Measurements from ENCODE around the gene MESP2. TPM values are rescaled to one million over a fixed set of nuclear protein-coding genes. Genes with fewer than 3 reads are reported as not detected.

MESP2 gene
- total and polyA plus RNA-seq, 2 of the 13 experiments (the other 11 are each of a cell fraction or from before 2014, with no cell fraction given), result not detected

GRCh38 chr15:89750560-89751542, 25.3 kb upstream of the MESP2 start, which contains the start of gene MESP1 (continued):
- TF ChIP-seq ZNF235 (CRISPR knock-in tag; IDR thresholded peaks at IDR 0.05; ENCODE audit: borderline replicate concordance) (no peak), BCLAF1 (IDR thresholded peaks at IDR 0.05) (no peak), ZNF629 (CRISPR knock-in tag; conservative IDR thresholded peaks at IDR 0.05) (0 out of 2 replicates have a peak, but pooled peaks have one; percentile 38), HNRNPLL (IDR thresholded peaks at IDR 0.05; ENCODE audit: low read depth, low read length, poor library complexity, severe bottlenecking) (peak; percentile 91), ZNF468 (CRISPR knock-in tag; IDR thresholded peaks at IDR 0.05) (no peak), KMT2B (CRISPR knock-in tag; IDR thresholded peaks at IDR 0.05) (no peak), ZNF780A (CRISPR knock-in tag; IDR thresholded peaks at IDR 0.05) (no peak), ZNF747 (CRISPR knock-in tag; IDR thresholded peaks at IDR 0.05; ENCODE audit: borderline replicate concordance) (no peak), MXD1 (CRISPR knock-in tag; IDR thresholded peaks at IDR 0.05) (peak; percentile 70; the same call in 1 of the 2 replicates), ZKSCAN8 (CRISPR knock-in tag; IDR thresholded peaks at IDR 0.05; ENCODE audit: borderline replicate concordance) (no peak), GATAD2A (CRISPR knock-in tag; IDR thresholded peaks at IDR 0.05) (peak; percentile 32; the same call in 1 of the 2 replicates), ZNF703 (CRISPR knock-in tag; IDR thresholded peaks at IDR 0.05; ENCODE audit: borderline replicate concordance) (no peak), CTCF (CRISPR knock-in tag; IDR thresholded peaks at IDR 0.05) (peak; percentile 86), NR0B2 (CRISPR knock-in tag; IDR thresholded peaks at IDR 0.05) (peak; percentile 72; the same call in 1 of the 2 replicates), TEAD2 (CRISPR knock-in tag; IDR thresholded peaks at IDR 0.05) (no peak), ZBTB3 (CRISPR knock-in tag; IDR thresholded peaks at IDR 0.05; ENCODE audit: borderline replicate concordance, low read depth) (no peak), YY1 (IDR thresholded peaks at IDR 0.05; ENCODE audit: insufficient read depth, insufficient replicate concordance, low read depth, low read length) (peak; percentile 13)
- TF ChIP-seq, protein P1, sequence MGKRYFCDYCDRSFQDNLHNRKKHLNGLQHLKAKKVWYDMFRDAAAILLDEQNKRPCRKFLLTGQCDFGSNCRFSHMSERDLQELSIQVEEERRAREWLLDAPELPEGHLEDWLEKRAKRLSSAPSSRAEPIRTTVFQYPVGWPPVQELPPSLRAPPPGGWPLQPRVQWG (CRISPR knock-in tag; IDR thresholded peaks at IDR 0.05; ENCODE audit: borderline replicate concordance, low read depth), result no peak
- TF ChIP-seq, protein P2, sequence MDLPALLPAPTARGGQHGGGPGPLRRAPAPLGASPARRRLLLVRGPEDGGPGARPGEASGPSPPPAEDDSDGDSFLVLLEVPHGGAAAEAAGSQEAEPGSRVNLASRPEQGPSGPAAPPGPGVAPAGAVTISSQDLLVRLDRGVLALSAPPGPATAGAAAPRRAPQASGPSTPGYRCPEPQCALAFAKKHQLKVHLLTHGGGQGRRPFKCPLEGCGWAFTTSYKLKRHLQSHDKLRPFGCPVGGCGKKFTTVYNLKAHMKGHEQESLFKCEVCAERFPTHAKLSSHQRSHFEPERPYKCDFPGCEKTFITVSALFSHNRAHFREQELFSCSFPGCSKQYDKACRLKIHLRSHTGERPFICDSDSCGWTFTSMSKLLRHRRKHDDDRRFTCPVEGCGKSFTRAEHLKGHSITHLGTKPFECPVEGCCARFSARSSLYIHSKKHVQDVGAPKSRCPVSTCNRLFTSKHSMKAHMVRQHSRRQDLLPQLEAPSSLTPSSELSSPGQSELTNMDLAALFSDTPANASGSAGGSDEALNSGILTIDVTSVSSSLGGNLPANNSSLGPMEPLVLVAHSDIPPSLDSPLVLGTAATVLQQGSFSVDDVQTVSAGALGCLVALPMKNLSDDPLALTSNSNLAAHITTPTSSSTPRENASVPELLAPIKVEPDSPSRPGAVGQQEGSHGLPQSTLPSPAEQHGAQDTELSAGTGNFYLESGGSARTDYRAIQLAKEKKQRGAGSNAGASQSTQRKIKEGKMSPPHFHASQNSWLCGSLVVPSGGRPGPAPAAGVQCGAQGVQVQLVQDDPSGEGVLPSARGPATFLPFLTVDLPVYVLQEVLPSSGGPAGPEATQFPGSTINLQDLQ (CRISPR knock-in tag; IDR thresholded peaks at IDR 0.05), result no peak
